ENCODE results near the gene PRRC2B.

DNA sequence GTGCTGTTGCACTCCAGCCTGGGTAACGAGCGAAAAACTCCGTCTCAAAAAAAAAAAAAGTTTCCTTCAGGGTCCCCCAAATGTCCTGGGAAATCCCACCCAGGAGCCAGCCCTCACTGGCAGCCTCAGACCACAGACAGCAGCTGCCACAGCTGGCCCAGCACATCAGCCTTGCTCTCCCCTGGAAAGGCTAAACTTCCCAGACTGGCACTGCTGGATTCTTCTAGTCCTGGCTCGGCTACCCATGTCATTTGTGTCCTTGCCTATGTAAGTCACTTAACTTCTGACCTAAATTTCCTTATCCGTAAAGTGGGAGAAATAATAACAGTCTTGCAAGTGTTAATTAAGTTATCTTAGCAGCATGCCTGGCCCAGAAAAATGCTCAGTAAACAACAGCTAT, 8.6 kb upstream of the PRRC2B start:
- TF ChIP-seq, protein P1, sequence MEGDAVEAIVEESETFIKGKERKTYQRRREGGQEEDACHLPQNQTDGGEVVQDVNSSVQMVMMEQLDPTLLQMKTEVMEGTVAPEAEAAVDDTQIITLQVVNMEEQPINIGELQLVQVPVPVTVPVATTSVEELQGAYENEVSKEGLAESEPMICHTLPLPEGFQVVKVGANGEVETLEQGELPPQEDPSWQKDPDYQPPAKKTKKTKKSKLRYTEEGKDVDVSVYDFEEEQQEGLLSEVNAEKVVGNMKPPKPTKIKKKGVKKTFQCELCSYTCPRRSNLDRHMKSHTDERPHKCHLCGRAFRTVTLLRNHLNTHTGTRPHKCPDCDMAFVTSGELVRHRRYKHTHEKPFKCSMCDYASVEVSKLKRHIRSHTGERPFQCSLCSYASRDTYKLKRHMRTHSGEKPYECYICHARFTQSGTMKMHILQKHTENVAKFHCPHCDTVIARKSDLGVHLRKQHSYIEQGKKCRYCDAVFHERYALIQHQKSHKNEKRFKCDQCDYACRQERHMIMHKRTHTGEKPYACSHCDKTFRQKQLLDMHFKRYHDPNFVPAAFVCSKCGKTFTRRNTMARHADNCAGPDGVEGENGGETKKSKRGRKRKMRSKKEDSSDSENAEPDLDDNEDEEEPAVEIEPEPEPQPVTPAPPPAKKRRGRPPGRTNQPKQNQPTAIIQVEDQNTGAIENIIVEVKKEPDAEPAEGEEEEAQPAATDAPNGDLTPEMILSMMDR (IDR thresholded peaks at IDR 0.05): no peak
- no peak for TF ChIP-seq POLR2A (IDR thresholded peaks at IDR 0.05)

All from testis (tissue), 2 donors.